HepG2 (cell line): ENCODE data around the gene TCF12.

Experiments used
- CEBPB ChIP-seq: IDR thresholded peaks from 2 replicates; pipeline ENCODE4 v1.6.1; 2011; ENCODE audit warnings: low read depth, low read length, improper control_type of control experiment, borderline replicate concordance
- CSRNP2 ChIP-seq: sonication (generic); formaldehyde crosslinking; conservative IDR thresholded peaks from 2 replicates; pipeline ENCODE4 v1.8.0; 2022; ENCODE audit warnings: low read depth, missing genetic modification reagents
- MEIS1 ChIP-seq: sonication (generic); formaldehyde crosslinking; IDR thresholded peaks from 2 replicates; pipeline ENCODE4 v1.9.0; 2021; ENCODE audit warnings: mild to moderate bottlenecking, missing genetic modification reagents, moderate library complexity, borderline replicate concordance
- POLR2A ChIP-seq, 2 experiments: IDR thresholded peaks; 2 replicates each; pipeline ENCODE4 v1.6.1; 2011; ENCODE audit warnings: low read depth in 2 of 2, low read length in 2 of 2, mild to moderate bottlenecking in 1 of 2, moderate library complexity in 1 of 2; ENCODE audit not compliant: insufficient read depth in 1 of 2
- REST ChIP-seq, 2 experiments: IDR thresholded peaks; 2 replicates each; pipeline ENCODE4 v1.6.1; 2011 to 2012; ENCODE audit warnings: low read length in 2 of 2, borderline replicate concordance in 1 of 2, low read depth in 1 of 2, mild to moderate bottlenecking in 1 of 2, moderate library complexity in 1 of 2
- SMAD1 ChIP-seq: sonication (generic); formaldehyde crosslinking; IDR thresholded peaks from 2 replicates; pipeline ENCODE4 v1.4.0; 2020; ENCODE audit warnings: missing genetic modification reagents, low read depth, mild to moderate bottlenecking, borderline replicate concordance
- TARDBP ChIP-seq: sonication (generic); formaldehyde crosslinking; IDR thresholded peaks from 2 replicates; pipeline ENCODE4 v1.8.0; 2022; ENCODE audit warnings: mild to moderate bottlenecking, missing genetic modification reagents
- ZFP91 ChIP-seq: sonication (generic); formaldehyde crosslinking; IDR thresholded peaks from 2 replicates; pipeline ENCODE4 v1.9.0; 2022; ENCODE audit warnings: missing genetic modification reagents, mild to moderate bottlenecking, borderline replicate concordance
- ZNF337 ChIP-seq: sonication (generic); formaldehyde crosslinking; IDR thresholded peaks from 2 replicates; pipeline ENCODE4 v1.5.1; 2020; ENCODE audit warnings: missing genetic modification reagents, low read depth, mild to moderate bottlenecking, borderline replicate concordance

DNA sequence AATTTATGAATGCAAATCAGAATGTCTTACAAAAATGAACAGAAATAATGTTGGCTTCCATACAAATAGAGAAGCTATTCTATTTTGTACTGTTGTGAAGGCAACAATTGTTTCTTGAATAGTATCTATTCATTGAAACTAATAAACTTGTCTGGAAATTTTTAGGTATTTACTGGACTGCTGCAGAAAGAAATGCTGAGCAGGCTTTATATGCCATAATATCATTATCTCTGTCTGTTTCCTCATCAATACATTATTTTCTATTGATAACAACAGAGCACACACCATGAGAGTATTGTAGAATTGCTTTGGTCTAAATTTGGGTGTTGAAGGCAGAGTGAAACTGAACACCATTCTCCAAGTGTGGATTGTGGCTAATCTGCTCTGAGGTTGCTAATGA is 241.3 kb downstream of the TCF12 start:
- no peak for TF ChIP-seq TARDBP
- TF ChIP-seq REST (IDR thresholded peaks at IDR 0.05; ENCODE audit: borderline replicate concordance in 1 of 2, low read depth in 1 of 2, low read length in 2 of 2) = no peak
- TF ChIP-seq ZFP91 (CRISPR knock-in tag) = no peak
- TF ChIP-seq POLR2A (IDR thresholded peaks at IDR 0.05; ENCODE audit: insufficient read depth in 1 of 2, low read depth in 2 of 2, low read length in 2 of 2) = no peak
- no peak for TF ChIP-seq ZNF337 (CRISPR knock-in tag)
- no peak for TF ChIP-seq MEIS1 (CRISPR knock-in tag)
- TF ChIP-seq CEBPB = no peak
- no peak for TF ChIP-seq CSRNP2 (CRISPR knock-in tag)
- no peak for TF ChIP-seq SMAD1 (CRISPR knock-in tag)
